Progenitor cell of endocrine pancreas (in vitro differentiated cells): Measurements from ENCODE around the gene DNAH9. TPM values are rescaled to one million over a fixed set of nuclear protein-coding genes. Genes with fewer than 3 reads are reported as not detected.

Source experiments
- DNase-seq: peaks from one replicate; pipeline ENCODE4 v3.0.0; 2021; ENCODE audit warnings: low spot score; ENCODE audit not compliant: unreplicated experiment
- H3K27ac Mint-ChIP-seq: 2 replicates; pipeline ENCODE4 v1.8.0; 2021; ENCODE audit warnings: mild to moderate bottlenecking, moderate library complexity, mixed read lengths
- H3K27me3 Mint-ChIP-seq: 2 replicates; pipeline ENCODE4 v1.8.0; 2021; ENCODE audit warnings: mixed read lengths
- H3K36me3 Mint-ChIP-seq: 2 replicates; pipeline ENCODE4 v1.8.0; 2022; ENCODE audit warnings: mixed read lengths; ENCODE audit not compliant: insufficient read depth
- H3K4me1 Mint-ChIP-seq: 2 replicates; pipeline ENCODE4 v1.8.0; 2021; ENCODE audit warnings: low read depth, mixed read lengths
- H3K4me3 Mint-ChIP-seq: 2 replicates; pipeline ENCODE4 v1.8.0; 2021; ENCODE audit warnings: low read depth, mild to moderate bottlenecking, moderate library complexity, mixed read lengths
- H3K9me3 Mint-ChIP-seq: 2 replicates; pipeline ENCODE4 v1.8.0; 2021; ENCODE audit warnings: low read depth, mixed read lengths
- CTCF ChIP-seq: fragments of 200-600 bp; sonication (generic); IDR thresholded peaks from one replicate; pipeline ENCODE4 v1.5.0; 2021; ENCODE audit warnings: antibody characterized with exemption, mild to moderate bottlenecking; ENCODE audit not compliant: unreplicated experiment
- total RNA-seq: library from RNA; stranded (reverse); gene quantifications from 2 replicates; pipeline ENCODE4 v1.2.1, GENCODE V29; 2021

The DNAH9 gene
- total RNA-seq, 1 donor from 2014 or later: 1.5 TPM

DNA sequence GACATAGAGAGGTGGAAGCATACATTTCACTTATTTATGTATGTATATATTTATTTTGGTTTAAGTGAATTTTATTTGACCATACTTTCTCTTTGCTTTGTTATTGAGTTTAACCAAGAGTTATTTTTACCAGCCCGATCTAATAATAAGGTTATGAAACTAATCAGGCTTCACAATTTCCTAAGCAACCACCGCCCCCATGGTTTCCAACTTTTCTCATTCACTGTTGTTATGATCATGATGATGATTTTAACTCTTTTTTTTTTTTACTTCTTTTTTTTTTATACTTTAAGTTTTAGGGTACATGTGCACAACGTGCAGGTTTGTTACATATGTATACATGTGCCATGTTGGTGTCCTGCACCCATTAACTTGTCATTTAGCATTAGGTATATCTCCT, 30.6 kb downstream of the DNAH9 start:
- H3K9me3 Mint-ChIP-seq: no peaks in the 10 kb centered on the region
- peaks cover 12% of the 10 kb centered on the region for H3K27me3 Mint-ChIP-seq
- no peak for DNase-seq
- H3K4me3 Mint-ChIP-seq: no peak overlapping the region
- no peak overlapping the region for H3K27ac Mint-ChIP-seq
- no peaks in the 10 kb centered on the region for H3K4me1 Mint-ChIP-seq
- H3K36me3 Mint-ChIP-seq: no peaks in the 10 kb centered on the region
- TF ChIP-seq CTCF: no peak

DNA sequence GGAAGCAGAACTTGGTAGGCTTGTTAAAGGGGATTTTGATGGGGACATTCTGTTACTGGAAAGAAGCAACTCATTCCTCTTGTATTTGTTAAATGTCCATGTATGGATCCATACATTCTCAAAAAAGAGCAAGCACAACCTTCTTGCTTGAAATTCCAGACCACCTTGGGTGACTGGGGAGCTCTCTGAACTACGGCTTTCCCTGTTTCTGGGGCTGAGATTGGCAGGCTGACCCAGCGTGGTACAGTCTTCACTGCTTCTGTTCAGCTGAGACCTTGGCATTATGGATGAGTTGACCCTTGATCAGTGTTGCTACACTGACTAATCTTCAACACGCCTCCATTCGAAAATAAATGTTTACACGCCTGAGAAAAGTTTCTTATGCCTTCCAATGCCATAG, 38.5 kb downstream of the DNAH9 start:
- H3K27me3 Mint-ChIP-seq: peaks cover 9% of the 10 kb centered on the region
- TF ChIP-seq CTCF: no peak
- no peaks in the 10 kb centered on the region for H3K9me3 Mint-ChIP-seq

GRCh38 chr17:11637796-11638195, 39.5 kb downstream of the DNAH9 start:
- peaks cover 9% of the 10 kb centered on the region for H3K27me3 Mint-ChIP-seq
- TF ChIP-seq CTCF: no peak
- H3K27ac Mint-ChIP-seq: no peak overlapping the region
- no peaks in the 10 kb centered on the region for H3K9me3 Mint-ChIP-seq
- no peaks in the 10 kb centered on the region for H3K36me3 Mint-ChIP-seq
- DNase-seq: no peak
- no peak overlapping the region for H3K4me3 Mint-ChIP-seq
- H3K4me1 Mint-ChIP-seq: no peaks in the 10 kb centered on the region

More for the DNA sequence above, 38.5 kb downstream of the DNAH9 start:
- H3K36me3 Mint-ChIP-seq: no peaks in the 10 kb centered on the region
- no peak overlapping the region for H3K4me3 Mint-ChIP-seq
- no peak overlapping the region for H3K27ac Mint-ChIP-seq
- DNase-seq: no peak
- no peaks in the 10 kb centered on the region for H3K4me1 Mint-ChIP-seq

DNA sequence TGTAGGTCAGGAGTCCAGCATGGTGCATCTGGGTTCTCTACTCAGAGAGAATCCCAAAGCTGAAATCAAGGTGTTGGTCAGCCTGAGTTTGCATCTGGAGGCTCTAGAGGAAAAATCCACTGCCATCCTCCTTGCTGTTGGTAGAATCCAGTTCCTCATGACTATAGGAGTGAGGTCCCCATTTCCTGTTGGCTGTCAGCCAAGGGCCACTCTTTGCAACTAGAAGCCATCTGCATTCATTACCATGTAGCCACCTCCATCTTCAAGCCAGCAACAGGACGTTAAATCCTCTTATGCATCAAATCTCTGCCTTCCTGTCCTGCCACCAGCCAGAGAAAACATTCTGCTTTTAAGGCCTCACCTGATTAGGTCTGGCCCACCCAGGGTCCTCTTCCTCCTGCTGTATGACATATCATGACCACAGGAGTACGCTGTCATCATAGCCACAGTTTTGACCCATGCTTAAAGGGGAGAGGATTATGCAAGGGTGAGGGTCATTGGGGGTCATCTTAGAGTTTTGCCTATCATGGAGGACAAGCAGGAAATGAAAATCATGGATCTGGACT, 40.5 kb downstream of the DNAH9 start:
- Mint-ChIP-seq H3K9me3 (no peaks in the 10 kb centered on the region), H3K27ac (no peak overlapping the region), H3K4me3 (no peak overlapping the region), H3K27me3 (peaks cover 9% of the 10 kb centered on the region), H3K36me3 (no peaks in the 10 kb centered on the region), H3K4me1 (no peaks in the 10 kb centered on the region)
- DNase-seq: no peak
- TF ChIP-seq CTCF: no peak

DNA sequence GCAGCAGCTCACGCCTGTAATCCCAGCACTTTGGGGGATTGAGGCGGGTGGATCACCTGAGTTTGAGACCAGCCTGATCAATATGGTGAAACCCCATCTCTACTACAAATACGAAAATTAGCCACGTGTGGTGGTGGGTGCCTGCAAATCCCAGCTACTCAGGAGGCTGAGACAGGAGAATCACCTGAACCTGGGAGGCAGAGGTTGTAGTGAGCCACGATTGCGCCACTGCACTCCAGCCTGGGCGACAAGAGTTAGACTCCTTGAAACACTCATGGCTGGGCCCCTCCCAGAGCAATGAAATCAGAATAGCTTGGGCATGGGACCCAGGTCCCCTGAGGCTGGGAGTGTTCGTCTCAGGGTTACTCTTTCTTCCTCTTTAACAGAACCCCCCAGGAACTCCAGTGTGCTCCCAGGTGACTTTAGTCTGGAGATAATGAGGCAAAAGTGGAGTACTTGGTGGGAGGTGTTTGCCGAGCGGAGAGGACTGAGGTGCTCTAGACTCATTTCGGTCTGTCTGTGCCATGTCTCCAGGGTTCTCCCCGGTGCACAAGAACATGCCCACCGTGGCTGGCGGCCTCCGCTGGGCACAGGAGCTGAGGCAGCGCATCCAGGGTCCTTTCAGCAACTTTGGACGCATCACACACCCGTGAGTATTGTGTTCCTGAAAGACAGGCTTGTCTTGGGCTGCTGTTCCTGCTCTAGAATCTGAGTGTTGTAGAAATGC, 41.6 kb downstream of the DNAH9 start:
- Mint-ChIP-seq H3K27me3 (peaks cover 6% of the 10 kb centered on the region), H3K9me3 (no peaks in the 10 kb centered on the region), H3K4me1 (no peaks in the 10 kb centered on the region), H3K36me3 (no peaks in the 10 kb centered on the region), H3K4me3 (no peak overlapping the region), H3K27ac (no peak overlapping the region)
- DNase-seq: no peak
- TF ChIP-seq CTCF: no peak
